ENCODE measurements around the gene ELMOD1. TPM values are rescaled to one million over a fixed set of nuclear protein-coding genes. Genes with fewer than 3 reads are reported as not detected.

The ELMOD1 gene
- total and polyA plus RNA-seq, 2 donors (not counting 3 experiments of a cell fraction or from before 2014, with no cell fraction given), result 1.6 to 2.4 TPM

GRCh38 chr11:107619926-107620325, 29.0 kb downstream of the ELMOD1 start:
- Histone ChIP-seq H2AFZ (ENCODE audit: low read depth, low read length) (no peak overlapping the region), H3K9me1 (replicated peaks; ENCODE audit: control insufficient read depth, extremely low read depth, insufficient read depth, low read length) (no peaks in the 10 kb centered on the region), H4K20me1 (replicated peaks; ENCODE audit: control insufficient read depth, extremely low read depth, insufficient read depth, low read length) (no peaks in the 10 kb centered on the region), H3K4me1 (ENCODE audit: control insufficient read depth, extremely low read depth, insufficient read depth, low read length) (peaks cover 31% of the 10 kb centered on the region), H3K27ac (ENCODE audit: insufficient read depth, low read depth, low read length) (no peak overlapping the region), H3K9me3 (replicated peaks; ENCODE audit: control insufficient read depth, insufficient read depth, low read length) (no peaks in the 10 kb centered on the region), H3K4me3 (replicated peaks in 1 of 3; ENCODE audit: insufficient read depth in 1 of 3, low read depth in 1 of 3, low read length in 3 of 3) (no peak overlapping the region), H3K79me2 (ENCODE audit: control insufficient read depth, insufficient read depth, low read length) (no peaks in the 10 kb centered on the region), H3K36me3 (ENCODE audit: control insufficient read depth in 2 of 2, extremely low read depth in 1 of 2, insufficient read depth in 2 of 2, low read length in 2 of 2) (no peaks in the 10 kb centered on the region), H3K27me3 (ENCODE audit: control insufficient read depth in 2 of 2, insufficient read depth in 2 of 2, low read length in 2 of 2) (no peaks in the 10 kb centered on the region), H3K9ac (replicated peaks; ENCODE audit: extremely low read depth, insufficient read depth, low read length) (no peak overlapping the region), H3K4me2 (ENCODE audit: insufficient read depth, low read length) (peak overlapping the region; percentile 74)
- BruUV-seq (replicated peaks), result no TSS peak
- DNase-seq (ENCODE audit: low read depth, low spot score) (peak; percentile 90), FAIRE-seq (peak; percentile 62)
- ChIA-PET POLR2A (interaction anchor here (1.2 kb wide), 1 partner anchor 11 kb away, joined by 4 read pairs; no protein-coding TSS in a partner anchor), CTCF (interaction anchor here (0.5 to 3.6 kb wide), 14 partner anchors 11 to 239 kb away, joined by 3 to 24 read pairs (median 4); no protein-coding TSS in a partner anchor)
- intact Hi-C loops (cut with micrococcal nuclease), result loop anchor here (1.0 kb wide), 1 partner anchor 11 kb away; no protein-coding TSS in a partner anchor
- dilution Hi-C loops (cut with MboI; ENCODE audit: extremely low pct_ligation_motif_present, low sequenced_read_pairs), result loop anchor here (5.0 kb wide), 1 partner anchor 67 kb away; no protein-coding TSS in a partner anchor
- TF ChIP-seq POLR2AphosphoS5 (IDR thresholded peaks at IDR 0.05; ENCODE audit: insufficient read depth, low read depth, low read length) (no peak), EZH2 (IDR thresholded peaks at IDR 0.05; ENCODE audit: borderline replicate concordance, low read depth, low read length, severe bottlenecking) (no peak), FOS (IDR thresholded peaks at IDR 0.05; ENCODE audit: borderline replicate concordance, insufficient read depth, low read length) (peak; percentile 48)

GRCh38 chr11:107621081-107621480, 30.1 kb downstream of the ELMOD1 start:
- no peak overlapping the region for H3K4me2 ChIP-seq (ENCODE audit: insufficient read depth, low read length)
- no peaks in the 10 kb centered on the region for H3K9me1 ChIP-seq (replicated peaks; ENCODE audit: control insufficient read depth, extremely low read depth, insufficient read depth, low read length)
- ChIA-PET POLR2A (no interaction called here), CTCF (interaction anchor here (1.7 to 3.6 kb wide), 4 partner anchors 10 to 68 kb away, joined by 7 to 24 read pairs (median 14); no protein-coding TSS in a partner anchor)
- intact Hi-C loops (cut with micrococcal nuclease), result no loop called here
- dilution Hi-C loops (cut with MboI; ENCODE audit: extremely low pct_ligation_motif_present, low sequenced_read_pairs), result no loop called here
- H3K4me3 ChIP-seq (replicated peaks in 1 of 3; ENCODE audit: insufficient read depth in 1 of 3, low read depth in 1 of 3, low read length in 3 of 3), result no peak overlapping the region
- FAIRE-seq (no peak), DNase-seq (ENCODE audit: low read depth, low spot score) (peak; percentile 57)
- no peaks in the 10 kb centered on the region for H4K20me1 ChIP-seq (replicated peaks; ENCODE audit: control insufficient read depth, extremely low read depth, insufficient read depth, low read length)
- no peak overlapping the region for H3K9ac ChIP-seq (replicated peaks; ENCODE audit: extremely low read depth, insufficient read depth, low read length)
- peaks cover 37% of the 10 kb centered on the region for H3K4me1 ChIP-seq (ENCODE audit: control insufficient read depth, extremely low read depth, insufficient read depth, low read length)
- H3K36me3 ChIP-seq (ENCODE audit: control insufficient read depth in 2 of 2, extremely low read depth in 1 of 2, insufficient read depth in 2 of 2, low read length in 2 of 2), result no peaks in the 10 kb centered on the region
- H3K27ac ChIP-seq (ENCODE audit: insufficient read depth, low read depth, low read length), result no peak overlapping the region
- BruUV-seq (replicated peaks), result no TSS peak
- H2AFZ ChIP-seq (ENCODE audit: low read depth, low read length), result no peak overlapping the region
- no peaks in the 10 kb centered on the region for H3K79me2 ChIP-seq (ENCODE audit: control insufficient read depth, insufficient read depth, low read length)
- H3K27me3 ChIP-seq (ENCODE audit: control insufficient read depth in 2 of 2, insufficient read depth in 2 of 2, low read length in 2 of 2), result no peaks in the 10 kb centered on the region
- no peaks in the 10 kb centered on the region for H3K9me3 ChIP-seq (replicated peaks; ENCODE audit: control insufficient read depth, insufficient read depth, low read length)
- TF ChIP-seq POLR2AphosphoS5 (IDR thresholded peaks at IDR 0.05; ENCODE audit: insufficient read depth, low read depth, low read length) (no peak), JUN (IDR thresholded peaks at IDR 0.05; ENCODE audit: borderline replicate concordance, insufficient read depth, insufficient read length, low read depth) (no peak), POLR2A (IDR thresholded peaks at IDR 0.05; ENCODE audit: low read depth, low read length) (no peak), CTCF (IDR thresholded peaks at IDR 0.05; ENCODE audit: extremely low read depth in 1 of 2, insufficient read depth in 1 of 2, low read depth in 1 of 2, low read length in 2 of 2) (no peak), EZH2 (IDR thresholded peaks at IDR 0.05; ENCODE audit: borderline replicate concordance, low read depth, low read length, severe bottlenecking) (no peak), MYC (IDR thresholded peaks at IDR 0.05; ENCODE audit: low read depth, low read length) (no peak), FOS (IDR thresholded peaks at IDR 0.05; ENCODE audit: borderline replicate concordance, insufficient read depth, low read length) (no peak), GATA2 (IDR thresholded peaks at IDR 0.05; ENCODE audit: insufficient read depth, insufficient read length, low read depth, low read length) (no peak)
- TF ChIP-seq, protein P1, sequence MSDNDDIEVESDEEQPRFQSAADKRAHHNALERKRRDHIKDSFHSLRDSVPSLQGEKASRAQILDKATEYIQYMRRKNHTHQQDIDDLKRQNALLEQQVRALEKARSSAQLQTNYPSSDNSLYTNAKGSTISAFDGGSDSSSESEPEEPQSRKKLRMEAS (IDR thresholded peaks at IDR 0.05; ENCODE audit: insufficient read depth, insufficient read length), result no peak

All from endothelial cell of umbilical vein (primary cell).